ENCODE measurements around the gene VARS1. TPM values are rescaled to one million over a fixed set of nuclear protein-coding genes. Genes with fewer than 3 reads are reported as not detected.

Gene VARS1
- total RNA-seq, 2 donors from 2014 or later = 38.5 to 49.9 TPM

DNA sequence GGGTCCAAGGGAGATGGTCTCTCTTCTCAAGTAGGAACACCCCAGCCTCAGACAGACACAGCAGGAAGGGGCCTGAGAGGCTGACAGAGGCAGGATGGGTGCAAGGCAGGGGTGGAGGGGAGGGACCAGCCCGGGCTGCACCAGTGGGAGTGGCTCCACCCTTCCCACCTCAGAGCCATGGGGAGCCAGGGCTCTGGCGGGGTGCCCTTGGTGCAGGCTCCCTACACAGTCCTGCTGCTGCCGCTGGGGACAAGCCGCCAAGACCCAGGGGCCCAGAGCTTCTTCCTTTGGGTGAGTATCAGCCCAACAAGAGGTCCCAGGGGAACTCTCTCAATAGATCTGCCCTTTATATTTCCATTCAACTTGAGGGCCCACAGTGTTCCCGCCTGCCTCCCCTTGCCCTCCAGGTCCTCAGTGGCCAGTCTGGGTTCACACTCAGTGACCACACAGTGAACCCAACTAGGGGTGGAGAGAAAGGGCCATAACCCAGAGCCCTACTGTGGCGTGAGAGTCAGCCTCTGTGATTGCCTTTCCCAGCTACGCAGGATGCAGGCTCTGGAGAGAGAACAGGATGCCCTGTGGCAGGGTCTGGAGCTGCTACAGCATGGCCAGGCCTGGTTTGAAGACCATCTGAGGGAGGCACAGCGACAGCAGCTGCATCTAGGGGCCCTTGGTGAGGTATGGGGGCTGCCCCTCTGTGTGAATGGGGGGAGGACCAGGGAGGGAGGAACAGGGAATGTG lies 32.5 kb downstream of the VARS1 start:
- 66% methylated on average over 7 of the region's 8 CpGs for WGBS
- DNase-seq (ENCODE audit: low spot score) = no peak
- H3K4me3 ChIP-seq = no peak overlapping the region
- H3K36me3 ChIP-seq = no peaks in the 10 kb centered on the region
- no peaks in the 10 kb centered on the region for H3K9me3 ChIP-seq
- no peaks in the 10 kb centered on the region for H3K4me1 ChIP-seq (replicated peaks)
- H3K27me3 ChIP-seq (replicated peaks; ENCODE audit: insufficient read depth) = no peaks in the 10 kb centered on the region
- intact Hi-C loops (cut with DNase I) = no loop called here
- no peak overlapping the region for H3K27ac ChIP-seq
- TF ChIP-seq POLR2A (IDR thresholded peaks at IDR 0.05) = no peak
- TF ChIP-seq POLR2AphosphoS5 (IDR thresholded peaks at IDR 0.05) = no peak
- TF ChIP-seq, protein P1, sequence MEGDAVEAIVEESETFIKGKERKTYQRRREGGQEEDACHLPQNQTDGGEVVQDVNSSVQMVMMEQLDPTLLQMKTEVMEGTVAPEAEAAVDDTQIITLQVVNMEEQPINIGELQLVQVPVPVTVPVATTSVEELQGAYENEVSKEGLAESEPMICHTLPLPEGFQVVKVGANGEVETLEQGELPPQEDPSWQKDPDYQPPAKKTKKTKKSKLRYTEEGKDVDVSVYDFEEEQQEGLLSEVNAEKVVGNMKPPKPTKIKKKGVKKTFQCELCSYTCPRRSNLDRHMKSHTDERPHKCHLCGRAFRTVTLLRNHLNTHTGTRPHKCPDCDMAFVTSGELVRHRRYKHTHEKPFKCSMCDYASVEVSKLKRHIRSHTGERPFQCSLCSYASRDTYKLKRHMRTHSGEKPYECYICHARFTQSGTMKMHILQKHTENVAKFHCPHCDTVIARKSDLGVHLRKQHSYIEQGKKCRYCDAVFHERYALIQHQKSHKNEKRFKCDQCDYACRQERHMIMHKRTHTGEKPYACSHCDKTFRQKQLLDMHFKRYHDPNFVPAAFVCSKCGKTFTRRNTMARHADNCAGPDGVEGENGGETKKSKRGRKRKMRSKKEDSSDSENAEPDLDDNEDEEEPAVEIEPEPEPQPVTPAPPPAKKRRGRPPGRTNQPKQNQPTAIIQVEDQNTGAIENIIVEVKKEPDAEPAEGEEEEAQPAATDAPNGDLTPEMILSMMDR (IDR thresholded peaks at IDR 0.05) = no peak

DNA sequence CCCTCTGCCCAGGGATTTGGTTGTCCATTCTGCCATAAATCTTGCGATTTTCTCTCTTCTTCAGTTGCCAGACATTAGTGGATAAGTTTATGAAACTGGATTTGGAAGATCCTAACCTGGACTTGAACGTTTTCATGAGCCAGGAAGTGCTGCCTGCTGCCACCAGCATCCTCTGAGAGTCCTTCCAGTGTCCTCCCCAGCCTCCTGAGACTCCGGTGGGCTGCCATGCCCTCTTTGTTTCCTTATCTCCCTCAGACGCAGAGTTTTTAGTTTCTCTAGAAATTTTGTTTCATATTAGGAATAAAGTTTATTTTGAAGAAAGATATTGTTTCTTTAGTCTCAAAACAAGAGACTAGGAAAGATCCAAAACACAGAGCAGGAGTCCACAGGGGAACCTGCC lies 33.2 kb downstream of the VARS1 start, which contains the start of gene SAPCD1:
TSS of gene SAPCD1 (plus strand) at position 301 of the 400 bp plus-strand sequence. CDS start 399 bp downstream, outside the sequence.
- no peaks in the 10 kb centered on the region for H3K36me3 ChIP-seq
- no peak for TF ChIP-seq POLR2A (IDR thresholded peaks at IDR 0.05)
- TF ChIP-seq, protein P1 (IDR thresholded peaks at IDR 0.05) = no peak
- no peak for TF ChIP-seq POLR2AphosphoS5 (IDR thresholded peaks at IDR 0.05)
- WGBS = 80% methylated on average over 4 of the region's 4 CpGs
- H3K27me3 ChIP-seq (replicated peaks; ENCODE audit: insufficient read depth) = no peaks in the 10 kb centered on the region
- DNase-seq (ENCODE audit: low spot score) = no peak
- no peaks in the 10 kb centered on the region for H3K4me1 ChIP-seq (replicated peaks)
- H3K27ac ChIP-seq = no peak within 1 kb of the TSS
- no peak within 1 kb of the TSS for H3K4me3 ChIP-seq
- intact Hi-C loops (cut with DNase I) = no loop called here
- no peaks in the 10 kb centered on the region for H3K9me3 ChIP-seq

DNA sequence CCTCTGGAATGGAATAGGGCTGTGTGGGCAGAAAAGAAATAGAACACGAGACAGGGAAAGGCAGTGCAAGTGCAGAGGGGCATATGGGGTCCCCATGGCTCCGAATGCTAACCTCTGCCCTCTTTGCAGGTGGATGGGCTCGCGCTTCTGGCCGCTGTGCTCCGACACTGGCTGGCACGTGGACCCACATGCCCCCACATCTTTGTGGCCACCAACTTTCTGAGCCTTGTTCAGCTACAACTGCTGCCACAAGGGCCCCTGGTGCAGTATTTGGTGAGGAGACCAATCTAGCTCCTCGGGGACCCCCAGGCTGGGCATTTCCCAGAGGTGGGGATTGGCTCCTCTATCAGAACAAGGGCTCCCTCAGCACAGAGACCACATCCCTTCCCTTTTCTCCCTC lies 34.2 kb downstream of the VARS1 start:
- intact Hi-C loops (cut with DNase I) = no loop called here
- Histone ChIP-seq H3K27me3 (replicated peaks; ENCODE audit: insufficient read depth) (no peaks in the 10 kb centered on the region), H3K36me3 (no peaks in the 10 kb centered on the region), H3K4me3 (no peak overlapping the region), H3K9me3 (no peaks in the 10 kb centered on the region), H3K4me1 (replicated peaks) (no peaks in the 10 kb centered on the region), H3K27ac (no peak overlapping the region)
- no peak for DNase-seq (ENCODE audit: low spot score)
- TF ChIP-seq POLR2AphosphoS5 (IDR thresholded peaks at IDR 0.05) (no peak), POLR2A (IDR thresholded peaks at IDR 0.05) (no peak)
- TF ChIP-seq, protein P1 (IDR thresholded peaks at IDR 0.05) = no peak
- 97% methylated on average over 8 of the region's 8 CpGs for WGBS

DNA sequence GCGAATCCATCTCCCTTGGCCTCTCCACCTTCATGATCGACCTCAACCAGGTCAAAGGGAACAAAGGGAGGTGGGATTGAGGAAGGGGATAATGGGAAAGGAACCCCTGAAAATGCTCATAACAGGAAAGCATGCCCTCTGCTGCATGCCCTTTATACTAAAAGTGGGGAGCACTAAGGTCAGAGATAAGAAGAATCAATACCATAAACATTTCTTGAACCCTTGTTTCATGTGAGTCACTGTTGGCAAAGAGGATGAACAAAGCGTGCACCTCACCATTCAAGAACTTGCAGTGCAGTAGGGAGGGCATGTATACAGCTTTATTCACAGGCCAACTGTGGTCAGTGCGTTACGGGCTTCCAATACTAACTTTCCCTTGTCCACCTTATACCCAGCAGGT lies 34.8 kb downstream of the VARS1 start:
- WGBS = 95% methylated on average over 5 of the region's 5 CpGs
- TF ChIP-seq, protein P1 (IDR thresholded peaks at IDR 0.05) = no peak
- TF ChIP-seq POLR2A (IDR thresholded peaks at IDR 0.05) (no peak), POLR2AphosphoS5 (IDR thresholded peaks at IDR 0.05) (no peak)
- intact Hi-C loops (cut with DNase I) = no loop called here

DNA sequence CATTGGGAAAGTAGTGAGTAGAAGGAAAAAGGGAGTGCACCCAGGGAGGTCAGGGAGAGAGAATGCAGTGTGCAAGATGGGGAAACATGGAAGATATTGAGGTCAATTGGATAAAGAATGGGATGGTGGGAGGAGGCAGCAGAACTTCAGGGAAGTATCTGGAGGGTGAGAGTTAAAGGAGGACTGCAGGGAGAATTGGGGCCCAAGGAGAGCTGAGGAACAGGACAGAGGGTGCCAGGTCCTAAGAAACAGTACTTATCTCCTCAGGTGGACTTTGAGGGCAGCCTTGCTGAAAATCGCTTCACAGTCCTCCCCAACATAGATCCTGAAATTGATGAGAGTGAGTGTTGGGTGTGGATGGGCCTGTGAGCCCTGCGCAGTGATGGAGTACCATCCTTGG lies 37.3 kb downstream of the VARS1 start:
- intact Hi-C loops (cut with DNase I) = no loop called here
- TF ChIP-seq, protein P1 (IDR thresholded peaks at IDR 0.05) = no peak
- TF ChIP-seq POLR2AphosphoS5 (IDR thresholded peaks at IDR 0.05) = no peak
- TF ChIP-seq POLR2A (IDR thresholded peaks at IDR 0.05) = no peak
- Histone ChIP-seq H3K36me3 (no peaks in the 10 kb centered on the region), H3K27me3 (replicated peaks; ENCODE audit: insufficient read depth) (no peaks in the 10 kb centered on the region), H3K4me3 (no peak overlapping the region), H3K4me1 (replicated peaks) (no peaks in the 10 kb centered on the region), H3K27ac (no peak overlapping the region), H3K9me3 (no peaks in the 10 kb centered on the region)
- WGBS = 89% methylated on average over 2 of the region's 2 CpGs
- DNase-seq (ENCODE audit: low spot score) = no peak

More for the DNA sequence above, 34.8 kb downstream of the VARS1 start:
- no peak overlapping the region for H3K4me3 ChIP-seq
- no peaks in the 10 kb centered on the region for H3K4me1 ChIP-seq (replicated peaks)
- no peaks in the 10 kb centered on the region for H3K9me3 ChIP-seq
- H3K36me3 ChIP-seq = no peaks in the 10 kb centered on the region
- no peak for DNase-seq (ENCODE audit: low spot score)
- no peaks in the 10 kb centered on the region for H3K27me3 ChIP-seq (replicated peaks; ENCODE audit: insufficient read depth)
- no peak overlapping the region for H3K27ac ChIP-seq

All from prostate gland (tissue), 2 donors.